Measurements from ENCODE around the gene MACROD2.
"Not testable (repeated sequence)": the region's sequence is repeated elsewhere in the genome, so short reads cannot be mapped to it uniquely, and the experiment has no call there.

The MACROD2 gene

DNA sequence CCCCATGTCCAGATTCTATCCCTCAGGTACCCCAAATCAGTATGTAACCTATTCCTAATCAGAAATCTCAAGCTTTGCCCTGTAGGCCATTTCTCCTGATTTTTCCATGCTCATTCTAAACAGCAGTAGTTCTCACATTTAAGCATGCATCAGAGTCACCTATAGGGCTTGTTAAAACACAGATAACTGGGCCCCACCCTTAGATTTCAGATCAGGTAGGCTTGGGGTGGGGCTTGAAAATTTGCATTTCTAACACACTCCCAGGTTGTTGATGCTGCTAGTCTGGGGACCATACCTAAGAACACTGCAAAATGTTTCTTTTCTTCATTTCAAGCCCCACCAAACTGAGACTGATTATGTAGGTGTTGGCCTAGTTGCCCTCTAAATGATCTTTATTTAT is 963.3 kb downstream of the MACROD2 start:
- no peak for FAIRE-seq

DNA sequence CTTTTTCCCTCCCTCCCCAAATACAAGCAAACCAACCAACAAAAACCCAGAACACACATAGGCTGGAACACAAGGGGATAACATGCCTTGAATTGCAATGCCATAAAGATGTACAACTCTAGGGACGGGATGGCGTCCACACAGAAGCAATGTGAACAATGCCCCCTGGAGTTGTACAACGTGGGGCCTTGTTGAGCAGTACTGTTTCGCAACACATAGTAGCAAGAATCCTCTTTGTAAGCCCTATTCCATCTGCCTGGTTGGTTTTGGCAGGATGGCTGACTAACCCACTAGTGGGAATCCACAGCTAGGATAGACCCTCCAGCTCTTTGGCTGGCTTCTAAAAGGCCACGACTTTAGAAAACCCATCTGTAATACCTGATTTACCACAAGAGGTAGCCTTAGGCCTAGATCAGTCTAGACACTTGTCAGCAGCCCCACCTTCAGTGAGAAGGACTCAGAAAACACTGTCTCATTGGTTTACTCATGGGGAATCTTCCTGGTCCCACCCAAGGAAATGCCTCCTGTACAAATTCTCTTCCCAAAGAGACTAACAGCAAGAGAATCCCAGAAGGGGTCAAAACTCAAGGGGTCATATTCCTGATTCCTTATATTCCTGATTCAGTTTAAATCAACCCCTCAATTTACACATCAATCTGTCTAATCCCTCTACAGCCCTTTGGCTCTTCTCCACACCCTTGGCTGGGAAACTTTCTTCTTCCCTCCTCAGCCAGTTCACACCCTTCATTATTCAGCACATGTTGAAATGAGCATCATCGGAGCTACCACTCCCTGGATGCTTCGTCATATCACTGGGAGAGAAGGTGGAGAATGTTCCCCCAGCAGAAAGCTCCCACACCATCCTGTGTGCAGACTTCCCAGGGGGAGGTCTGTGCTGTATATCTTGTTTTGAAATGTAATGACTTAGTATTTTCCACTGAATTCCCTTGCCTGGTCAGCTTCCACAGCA is 964.5 kb downstream of the MACROD2 start:
- DNase-seq (ENCODE audit: insufficient read length, low spot score): no peak
- FAIRE-seq: no peak
- TF ChIP-seq PAX5 (IDR thresholded peaks at IDR 0.05; ENCODE audit: insufficient read depth, low read length, severe bottlenecking): no peak
- TF ChIP-seq POLR2A (IDR thresholded peaks at IDR 0.05; ENCODE audit: low read depth, low read length): no peak
- no peak for TF ChIP-seq POLR2AphosphoS5 (IDR thresholded peaks at IDR 0.05; ENCODE audit: low read depth, low read length)
- no peak for TF ChIP-seq SPI1 (IDR thresholded peaks at IDR 0.05; ENCODE audit: low read depth, low read length)
- TF ChIP-seq TAF1 (IDR thresholded peaks at IDR 0.05; ENCODE audit: low read depth, low read length): no peak
- no peak for TF ChIP-seq POU2F2 (IDR thresholded peaks at IDR 0.05; ENCODE audit: low read depth, low read length)

More for the DNA sequence above, 963.3 kb downstream of the MACROD2 start:
- TF ChIP-seq POLR2AphosphoS5 (IDR thresholded peaks at IDR 0.05; ENCODE audit: low read depth, low read length): no peak
- TF ChIP-seq POU2F2 (IDR thresholded peaks at IDR 0.05; ENCODE audit: low read depth, low read length): no peak
- no peak for TF ChIP-seq SPI1 (IDR thresholded peaks at IDR 0.05; ENCODE audit: low read depth, low read length)
- DNase-seq (ENCODE audit: insufficient read length, low spot score): no peak

DNA sequence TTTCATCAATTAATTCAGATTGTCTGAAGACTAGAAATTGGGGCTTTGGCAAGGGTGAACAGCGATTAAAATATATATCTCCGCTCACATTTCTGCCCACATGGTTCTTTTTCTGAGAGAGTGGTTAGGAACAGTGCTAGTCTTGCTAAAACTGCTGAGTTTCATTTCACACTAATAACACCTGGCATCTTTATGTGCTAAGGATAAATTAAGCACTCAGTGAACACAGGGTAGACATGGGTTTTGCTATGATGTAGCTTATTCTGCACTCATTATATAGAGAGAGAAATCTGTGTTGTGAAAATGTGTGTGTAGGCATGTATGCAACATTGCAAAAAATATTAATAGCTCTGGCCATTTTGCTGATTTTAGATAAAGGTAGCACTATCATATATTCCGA is 965.5 kb downstream of the MACROD2 start:
- DNase-seq (ENCODE audit: insufficient read length, low spot score) (no peak), FAIRE-seq (no peak)
- TF ChIP-seq POLR2A (IDR thresholded peaks at IDR 0.05; ENCODE audit: low read depth, low read length): no peak
- TF ChIP-seq POU2F2 (IDR thresholded peaks at IDR 0.05; ENCODE audit: low read depth, low read length): no peak
- TF ChIP-seq SPI1 (IDR thresholded peaks at IDR 0.05; ENCODE audit: low read depth, low read length): no peak
- TF ChIP-seq PAX5 (IDR thresholded peaks at IDR 0.05; ENCODE audit: insufficient read depth, low read length, severe bottlenecking): no peak
- TF ChIP-seq POLR2AphosphoS5 (IDR thresholded peaks at IDR 0.05; ENCODE audit: low read depth, low read length): no peak
- TF ChIP-seq TAF1 (IDR thresholded peaks at IDR 0.05; ENCODE audit: low read depth, low read length): no peak

DNA sequence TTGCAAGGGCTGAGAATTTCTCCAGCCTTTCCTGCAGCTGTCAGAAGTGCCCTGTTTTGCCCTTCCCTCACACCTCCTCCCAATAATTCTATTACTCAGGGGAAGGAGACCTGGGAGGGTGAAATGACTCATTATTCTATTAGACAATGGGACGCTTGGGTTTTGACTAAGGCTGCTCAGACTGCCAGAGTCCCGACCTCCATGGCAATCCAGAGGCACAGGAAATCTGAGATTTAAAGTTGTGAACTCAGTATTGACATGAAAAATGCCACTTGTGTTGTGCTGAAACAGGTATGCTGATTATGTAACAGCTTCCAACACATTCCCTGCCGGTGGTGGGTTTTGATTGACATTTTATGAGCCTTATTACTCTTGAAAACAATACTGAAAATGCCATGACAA is 967.9 kb downstream of the MACROD2 start:
- FAIRE-seq (no peak), DNase-seq (ENCODE audit: insufficient read length, low spot score) (no peak)
- TF ChIP-seq PAX5 (IDR thresholded peaks at IDR 0.05; ENCODE audit: insufficient read depth, low read length, severe bottlenecking) (no peak), TAF1 (IDR thresholded peaks at IDR 0.05; ENCODE audit: low read depth, low read length) (no peak), POLR2A (IDR thresholded peaks at IDR 0.05; ENCODE audit: low read depth, low read length) (no peak), SPI1 (IDR thresholded peaks at IDR 0.05; ENCODE audit: low read depth, low read length) (no peak), POU2F2 (IDR thresholded peaks at IDR 0.05; ENCODE audit: low read depth, low read length) (no peak), POLR2AphosphoS5 (IDR thresholded peaks at IDR 0.05; ENCODE audit: low read depth, low read length) (no peak)

DNA sequence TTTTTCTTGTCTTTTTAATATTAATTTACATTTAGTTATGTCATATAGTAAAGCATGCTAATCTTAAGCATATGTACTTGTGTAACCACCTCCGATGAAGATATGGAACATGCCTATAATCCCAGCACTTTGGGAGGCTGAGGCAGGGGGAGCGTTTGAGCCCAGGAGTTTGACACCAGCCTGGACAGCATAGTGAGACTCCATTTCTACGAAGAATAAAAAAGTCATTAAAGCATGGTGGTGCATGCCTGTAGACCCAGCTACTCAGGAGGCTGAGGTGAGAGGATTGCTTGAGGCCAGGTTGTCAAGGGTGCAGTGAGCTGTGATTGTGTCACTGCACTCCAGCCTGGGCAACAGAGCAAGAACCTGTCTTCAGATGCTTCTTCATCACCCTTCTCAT is 970.9 kb downstream of the MACROD2 start:
- TF ChIP-seq POLR2A (IDR thresholded peaks at IDR 0.05; ENCODE audit: low read depth, low read length) (no peak), POLR2AphosphoS5 (IDR thresholded peaks at IDR 0.05; ENCODE audit: low read depth, low read length) (no peak), PAX5 (IDR thresholded peaks at IDR 0.05; ENCODE audit: insufficient read depth, low read length, severe bottlenecking) (no peak), POU2F2 (IDR thresholded peaks at IDR 0.05; ENCODE audit: low read depth, low read length) (no peak), SPI1 (IDR thresholded peaks at IDR 0.05; ENCODE audit: low read depth, low read length) (no peak), TAF1 (IDR thresholded peaks at IDR 0.05; ENCODE audit: low read depth, low read length) (no peak)
- FAIRE-seq (no peak), DNase-seq (ENCODE audit: insufficient read length, low spot score) (no peak)

DNA sequence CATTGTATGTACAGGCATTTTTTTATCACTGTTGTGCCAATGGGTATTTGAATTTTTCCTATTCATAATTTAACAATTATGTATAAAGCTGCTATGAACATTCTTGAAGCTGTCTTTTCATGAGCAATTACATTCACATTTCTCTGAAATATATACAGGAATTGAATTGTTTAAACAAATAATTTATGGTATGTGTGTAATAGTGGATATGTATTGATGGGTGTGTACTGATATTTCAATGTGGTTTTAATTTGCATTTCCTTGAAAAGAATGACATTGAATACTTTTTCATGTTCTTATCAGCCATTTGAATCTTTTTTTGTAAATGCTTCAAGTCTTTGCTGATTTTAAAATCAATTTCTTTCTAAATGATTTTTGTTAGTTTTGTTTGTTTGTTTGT is 971.5 kb downstream of the MACROD2 start:
- DNase-seq (ENCODE audit: insufficient read length, low spot score) (no peak), FAIRE-seq (no peak)
- TF ChIP-seq POLR2AphosphoS5 (IDR thresholded peaks at IDR 0.05; ENCODE audit: low read depth, low read length): no peak
- TF ChIP-seq POU2F2 (IDR thresholded peaks at IDR 0.05; ENCODE audit: low read depth, low read length): no peak
- TF ChIP-seq TAF1 (IDR thresholded peaks at IDR 0.05; ENCODE audit: low read depth, low read length): no peak
- TF ChIP-seq PAX5 (IDR thresholded peaks at IDR 0.05; ENCODE audit: insufficient read depth, low read length, severe bottlenecking): no peak
- TF ChIP-seq SPI1 (IDR thresholded peaks at IDR 0.05; ENCODE audit: low read depth, low read length): no peak
- no peak for TF ChIP-seq POLR2A (IDR thresholded peaks at IDR 0.05; ENCODE audit: low read depth, low read length)

DNA sequence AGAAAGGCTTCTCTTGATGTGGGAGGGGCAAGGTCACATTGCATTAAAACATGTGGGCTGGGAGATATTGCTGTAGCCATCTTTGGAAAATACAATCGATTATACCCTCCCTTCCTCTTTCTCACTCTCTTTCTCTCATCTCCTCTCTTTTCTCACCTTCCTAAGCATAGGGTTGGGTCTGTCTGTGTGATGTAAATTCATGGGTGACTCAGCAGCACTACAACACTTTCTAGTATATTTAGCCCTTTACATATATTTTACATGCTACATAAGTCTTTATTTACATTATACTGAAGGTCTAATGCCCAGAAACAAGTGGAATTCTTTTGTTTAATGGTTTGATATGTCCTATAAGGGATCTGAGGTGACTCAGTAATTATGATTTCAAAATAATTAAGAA is 976.9 kb downstream of the MACROD2 start:
- TF ChIP-seq POLR2AphosphoS5 (IDR thresholded peaks at IDR 0.05; ENCODE audit: low read depth, low read length) (no peak), POU2F2 (IDR thresholded peaks at IDR 0.05; ENCODE audit: low read depth, low read length) (no peak)
- DNase-seq (ENCODE audit: insufficient read length, low spot score): no peak
- no peak for FAIRE-seq

DNA sequence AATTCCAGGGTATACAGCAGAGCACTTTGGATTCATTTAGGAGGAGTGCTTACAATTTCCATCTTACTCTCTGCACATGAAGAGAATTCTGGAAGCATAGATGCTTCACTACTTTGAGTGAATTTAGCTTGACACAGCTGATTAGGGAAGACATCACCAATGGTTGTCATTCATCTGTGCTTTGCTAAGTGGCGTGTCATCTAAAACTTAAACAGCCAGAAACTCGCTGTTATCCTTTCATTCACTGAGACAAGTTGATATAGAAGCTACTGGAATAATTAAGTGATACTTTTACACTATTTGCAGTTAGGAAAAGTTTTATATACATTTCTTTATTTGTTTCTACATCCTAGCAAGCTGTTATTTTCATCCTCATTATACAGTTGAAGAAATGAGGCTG is 977.4 kb downstream of the MACROD2 start:
- no peak for FAIRE-seq
- TF ChIP-seq POLR2A (IDR thresholded peaks at IDR 0.05; ENCODE audit: low read depth, low read length) (no peak), SPI1 (IDR thresholded peaks at IDR 0.05; ENCODE audit: low read depth, low read length) (no peak), TAF1 (IDR thresholded peaks at IDR 0.05; ENCODE audit: low read depth, low read length) (no peak), PAX5 (IDR thresholded peaks at IDR 0.05; ENCODE audit: insufficient read depth, low read length, severe bottlenecking) (no peak), POLR2AphosphoS5 (IDR thresholded peaks at IDR 0.05; ENCODE audit: low read depth, low read length) (no peak)
- DNase-seq (ENCODE audit: insufficient read length, low spot score): no peak

DNA sequence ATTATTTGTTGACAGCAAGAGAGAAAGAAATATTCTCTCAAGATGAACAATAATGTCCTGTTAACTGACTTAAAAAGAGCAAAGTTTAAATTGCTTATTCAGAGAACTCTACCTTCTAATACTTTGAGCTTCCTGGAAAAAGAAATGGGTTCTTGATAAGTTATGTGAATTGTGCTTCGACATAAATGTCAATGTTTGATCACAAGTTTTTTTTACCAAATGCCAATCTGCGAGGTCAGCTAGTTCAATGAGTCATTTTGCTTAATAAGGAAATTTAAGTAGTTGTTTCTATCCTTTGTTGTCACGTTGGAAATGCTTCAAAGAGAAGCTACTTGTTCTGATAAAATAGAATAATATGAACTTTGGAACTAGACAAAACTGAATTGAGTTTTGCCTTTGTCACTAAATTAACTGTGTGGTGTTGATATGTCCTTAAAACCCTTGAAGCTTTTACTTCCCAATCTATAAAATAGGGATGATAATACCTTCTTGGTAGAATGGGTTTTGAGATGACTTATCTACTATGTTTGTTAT is 984.2 kb downstream of the MACROD2 start:
- FAIRE-seq (no peak), DNase-seq (ENCODE audit: insufficient read length, low spot score) (no peak)
- TF ChIP-seq POU2F2 (IDR thresholded peaks at IDR 0.05; ENCODE audit: low read depth, low read length) (no peak), PAX5 (IDR thresholded peaks at IDR 0.05; ENCODE audit: insufficient read depth, low read length, severe bottlenecking) (no peak), POLR2AphosphoS5 (IDR thresholded peaks at IDR 0.05; ENCODE audit: low read depth, low read length) (no peak), TAF1 (IDR thresholded peaks at IDR 0.05; ENCODE audit: low read depth, low read length) (no peak), POLR2A (IDR thresholded peaks at IDR 0.05; ENCODE audit: low read depth, low read length) (no peak), SPI1 (IDR thresholded peaks at IDR 0.05; ENCODE audit: low read depth, low read length) (no peak)

DNA sequence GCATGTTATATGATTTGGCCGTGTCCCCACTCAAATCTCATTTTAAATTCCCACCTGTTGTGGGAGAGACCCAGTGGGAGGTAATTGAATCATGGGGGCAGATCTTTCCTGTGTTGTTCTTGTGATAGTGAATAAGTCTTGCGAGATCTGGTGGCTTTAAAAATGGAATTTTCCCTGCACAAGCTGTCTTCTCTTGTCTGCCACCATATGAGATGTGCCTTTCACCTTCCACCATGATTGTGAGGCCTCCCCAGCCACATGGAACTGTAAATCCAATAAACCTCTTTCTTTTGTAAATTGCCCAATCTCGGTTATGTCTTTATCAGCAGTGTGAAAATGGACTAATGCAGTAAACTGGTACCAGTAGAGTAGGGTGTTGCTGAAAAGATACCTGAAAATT is 986.2 kb downstream of the MACROD2 start:
- DNase-seq (ENCODE audit: insufficient read length, low spot score); FAIRE-seq: not testable (repeated sequence)

DNA sequence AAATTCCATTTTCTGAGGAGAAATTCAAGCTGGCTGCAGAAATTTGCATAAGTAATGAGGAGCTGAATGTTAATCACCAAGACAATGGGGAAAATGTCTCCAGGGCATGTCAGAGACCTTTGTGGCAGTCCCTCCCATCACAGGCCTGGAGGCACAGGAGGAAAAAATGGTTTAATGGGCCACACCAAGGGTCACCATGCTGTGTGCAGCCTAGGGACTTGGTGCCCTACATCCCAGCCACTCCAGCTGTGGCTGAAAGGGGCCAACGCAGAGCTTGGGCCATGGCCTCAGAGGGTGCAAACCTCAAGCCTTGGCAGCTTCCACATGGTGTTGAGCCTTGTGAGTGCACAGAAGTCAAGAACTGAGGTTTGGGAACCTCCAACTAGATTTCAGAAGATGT is 987.0 kb downstream of the MACROD2 start:
- not testable (repeated sequence) for FAIRE-seq; DNase-seq (ENCODE audit: insufficient read length, low spot score)
